NOMO-1 (cell line): Measurements from ENCODE around the gene UPF2.
"Not testable (repeated sequence)": the region's sequence is repeated elsewhere in the genome, so short reads cannot be mapped to it uniquely, and the experiment has no call there.

Experiments used
- DNase-seq, 2 experiments: peaks; one replicate each; lab custom pipeline; 2025; ENCODE audit not compliant: unreplicated experiment in 2 of 2; lab: John Stamatoyannopoulos, UW

UPF2 gene

DNA sequence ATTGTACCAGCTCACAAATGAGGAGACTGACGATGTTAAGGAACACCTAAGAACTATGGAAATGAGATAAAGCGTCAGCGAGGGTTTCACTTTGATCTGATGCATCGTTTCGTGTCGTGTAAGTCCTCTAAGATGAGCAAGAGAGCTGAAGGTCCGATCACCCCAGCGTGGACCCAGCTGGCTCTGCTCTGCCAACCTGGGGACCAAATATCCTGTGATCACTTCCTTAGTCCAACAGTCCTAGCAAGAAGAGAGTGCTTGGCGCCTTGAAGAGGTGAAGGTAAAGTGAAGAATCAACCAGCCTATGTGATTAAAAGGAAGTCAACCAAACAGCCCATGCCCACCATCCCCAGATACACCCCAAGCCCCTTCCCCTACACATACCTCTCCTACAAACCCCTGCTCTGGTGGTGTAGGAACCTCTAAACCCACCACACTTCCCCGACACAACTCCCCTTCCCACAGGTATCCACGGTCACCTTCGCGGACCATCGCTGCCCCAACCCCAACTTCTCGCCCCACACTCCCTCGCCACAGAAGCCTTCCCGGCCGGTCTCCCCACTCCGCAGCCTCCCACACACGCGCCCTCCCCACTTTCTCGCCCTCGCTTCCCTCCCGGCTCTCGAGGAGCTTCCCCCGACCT is 722 bp downstream of the UPF2 start:
- peak; percentile 6 to 45 for DNase-seq

- DNase-seq: peak; percentile 17 to 24
Observed at GRCh38 chr10:12036073-12036655, 6.4 kb downstream of the UPF2 start.

DNA sequence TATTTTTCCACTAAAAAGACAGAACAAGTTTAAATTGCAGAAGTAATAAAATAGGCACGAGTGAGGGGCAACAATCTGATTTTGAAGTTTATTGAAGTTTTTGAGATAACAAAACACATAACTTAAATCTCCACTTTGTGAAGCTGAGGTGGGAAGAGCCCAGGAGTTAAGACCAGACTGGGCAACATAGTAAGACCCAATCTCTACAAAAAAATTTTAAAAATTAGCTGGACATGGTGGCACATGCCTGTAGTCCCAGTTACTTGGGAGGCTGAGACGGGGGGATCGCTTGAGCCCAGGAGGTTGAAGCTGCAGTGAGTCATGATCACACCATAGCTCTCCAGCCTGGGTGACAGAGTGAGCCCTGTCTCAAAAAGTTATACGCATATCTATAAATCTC is 11.2 kb downstream of the UPF2 start:
- no peak for DNase-seq

DNA sequence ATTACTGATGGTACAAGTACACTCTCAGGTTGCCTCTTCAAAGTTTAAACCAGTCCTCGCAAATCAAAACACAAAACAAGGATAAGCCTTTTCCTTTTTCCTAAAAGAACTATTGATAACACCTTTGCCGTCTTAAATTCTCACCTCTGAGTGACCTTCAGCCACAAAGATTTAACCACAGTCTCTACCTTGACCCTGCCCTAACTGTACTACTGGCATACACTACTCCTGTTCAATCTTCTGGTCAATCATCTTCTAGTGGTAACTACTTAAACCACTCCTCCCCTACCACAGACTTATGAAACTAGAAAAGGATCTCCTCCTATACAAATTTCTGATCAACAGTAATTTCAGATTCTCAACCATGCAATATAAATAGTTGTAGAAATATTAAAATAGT is 15.1 kb downstream of the UPF2 start:
- no peak for DNase-seq

DNA sequence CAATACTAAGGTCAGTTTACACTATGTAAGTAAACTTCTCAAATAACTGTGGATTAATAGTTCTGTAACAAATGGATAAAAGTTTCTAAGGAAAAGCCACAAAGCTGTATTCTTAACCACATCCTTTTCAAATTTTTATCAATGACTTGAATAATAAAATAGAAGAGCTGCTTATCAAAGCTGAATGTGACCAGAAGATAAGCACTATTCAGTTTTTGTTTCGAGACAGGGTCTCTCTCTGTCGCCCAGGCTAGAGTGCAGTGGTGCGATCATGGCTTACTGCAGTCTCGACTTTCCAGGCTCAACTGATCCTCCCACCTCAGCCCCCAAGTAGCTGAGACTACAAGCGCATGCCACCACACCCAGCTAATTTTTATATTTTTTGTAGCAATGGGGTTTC is 17.0 kb downstream of the UPF2 start:
- no peak for DNase-seq

DNA sequence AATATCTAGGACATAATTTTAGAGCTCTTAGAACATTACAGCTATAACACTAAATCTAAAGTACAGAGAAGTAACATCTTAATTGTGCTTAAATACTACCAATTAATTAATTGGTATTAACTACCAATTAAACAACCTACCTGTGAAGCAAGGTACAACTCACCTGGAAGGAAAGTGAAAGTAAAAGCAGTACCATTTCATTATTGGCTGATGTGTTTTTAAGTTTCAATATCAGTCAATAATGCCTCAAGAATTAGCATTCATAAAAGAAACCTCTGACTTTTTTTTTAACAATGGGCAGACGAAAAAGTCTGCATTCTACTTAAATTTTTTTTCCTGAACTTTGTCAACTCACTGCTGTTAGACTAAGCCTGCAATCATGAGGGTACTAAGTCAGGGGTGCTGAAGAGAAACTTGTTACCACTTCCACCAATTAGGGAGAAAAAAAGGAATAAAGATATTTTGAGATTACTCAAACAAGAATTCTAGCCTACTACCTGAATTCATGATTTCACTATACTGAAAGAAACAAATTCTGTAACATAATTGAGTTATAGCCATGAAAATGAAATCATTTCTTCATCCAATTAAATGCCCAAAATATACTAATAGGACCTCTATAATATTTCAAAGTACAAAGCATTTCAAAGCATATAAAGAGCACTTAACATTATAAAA is 19.9 kb downstream of the UPF2 start:
- no peak for DNase-seq

DNA sequence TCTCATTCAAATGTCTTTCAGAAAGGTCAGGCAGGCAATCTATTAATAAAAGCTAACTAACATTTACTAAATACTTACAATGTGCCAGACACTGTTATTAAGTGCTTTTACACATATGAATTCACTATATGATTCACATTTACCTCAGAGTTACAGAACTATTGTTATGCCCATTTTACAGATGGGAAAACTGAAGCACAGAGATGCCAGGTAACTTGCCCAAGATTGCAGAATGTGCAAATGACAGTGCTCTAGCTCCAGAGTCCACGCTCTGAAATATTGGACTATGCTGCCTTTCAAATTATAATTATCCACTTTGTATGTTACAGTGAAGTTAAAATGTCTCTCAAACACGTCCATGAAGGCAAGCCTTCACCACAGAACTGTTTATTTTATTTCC is 22.0 kb downstream of the UPF2 start:
- DNase-seq: no peak

DNA sequence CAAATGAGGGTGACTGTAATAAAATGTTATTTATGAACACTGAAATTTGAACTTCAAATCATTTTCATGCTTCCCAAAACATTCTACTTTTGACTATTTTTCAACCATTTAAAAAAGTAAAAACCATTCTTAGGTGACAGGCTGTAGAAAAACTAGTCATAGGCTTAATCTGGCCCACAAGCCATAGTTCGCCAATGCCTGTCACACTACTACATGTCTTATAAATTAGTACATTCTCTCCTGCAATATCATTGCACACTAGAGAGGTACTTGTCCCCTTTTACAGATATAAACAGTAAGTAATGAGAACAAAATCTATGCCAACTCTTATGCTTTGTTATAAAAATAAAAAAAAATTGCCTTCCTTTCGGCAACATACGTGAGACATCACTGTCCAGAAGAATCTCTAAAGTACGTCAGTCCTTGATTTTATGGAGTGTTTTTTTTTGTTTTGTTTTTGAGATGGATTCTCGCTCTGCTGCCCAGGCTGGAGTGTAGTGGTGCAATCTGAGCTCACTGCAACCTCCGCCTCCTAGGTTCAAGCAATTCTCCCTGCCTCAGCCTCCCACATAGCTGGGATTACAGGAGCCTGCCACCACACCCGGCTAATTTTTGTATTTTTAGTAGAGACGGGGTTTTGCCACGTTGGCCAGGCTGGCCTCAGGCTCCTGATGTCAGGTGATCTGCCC is 23.2 kb downstream of the UPF2 start:
- no peak for DNase-seq

DNA sequence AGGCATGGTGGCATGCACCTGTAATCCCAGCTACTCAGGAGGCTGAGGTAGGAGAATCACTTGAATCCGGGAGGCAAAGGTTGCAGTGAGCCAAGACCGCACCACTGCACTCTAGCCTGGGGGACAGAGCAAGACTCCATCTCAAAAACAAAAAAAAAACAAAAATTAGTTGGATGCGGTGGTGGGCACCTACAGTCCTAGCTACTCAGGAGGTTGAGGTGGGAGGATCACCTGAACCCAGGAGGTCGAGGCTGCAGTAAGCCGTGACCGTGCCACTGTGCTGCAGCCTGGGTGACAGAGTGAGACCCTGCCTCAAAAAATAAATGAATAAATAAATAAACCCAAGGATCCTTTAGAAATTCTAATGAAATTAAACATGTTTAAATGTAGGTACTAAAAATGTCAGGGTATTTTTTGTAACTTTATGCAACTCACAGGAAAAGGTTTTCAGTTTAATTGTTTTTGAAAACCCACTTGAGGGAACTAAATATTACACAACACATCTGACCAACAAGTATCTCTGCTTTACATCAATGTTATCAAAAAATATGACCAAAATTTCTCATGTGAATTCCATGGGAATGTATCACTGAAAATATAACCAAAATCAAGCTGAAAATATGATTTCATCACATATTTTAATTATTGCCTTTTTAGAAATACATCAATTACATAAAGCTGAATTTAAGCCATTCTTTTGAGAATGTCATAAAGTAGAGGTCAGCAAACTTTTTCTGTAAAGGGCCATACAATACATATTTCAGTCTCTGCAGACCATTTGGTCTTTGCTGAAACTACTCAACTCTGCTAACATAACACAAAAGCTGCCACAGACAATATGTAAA is 23.9 kb downstream of the UPF2 start:
- peak in 1 of 2 experiments; percentile 70 for DNase-seq

DNA sequence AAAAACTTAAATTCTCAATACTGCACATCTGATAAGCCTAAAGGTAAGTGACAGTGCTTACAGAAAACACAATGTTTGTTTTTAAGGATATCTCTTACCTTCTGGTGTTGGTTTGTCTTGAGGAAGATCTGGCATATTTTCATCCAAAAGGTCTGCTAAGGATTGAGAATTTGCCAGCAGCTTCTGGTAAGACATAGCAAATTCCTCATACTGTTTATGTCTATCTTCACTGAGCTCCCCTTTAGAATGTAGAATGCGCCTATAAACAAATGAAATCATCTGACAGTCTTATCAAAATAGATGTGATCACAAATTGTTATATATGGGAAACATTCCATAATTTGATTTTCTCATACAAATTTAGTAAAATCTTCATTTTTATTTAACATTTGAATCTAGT is 28.7 kb downstream of the UPF2 start:
- DNase-seq: no peak

- DNase-seq: not testable (repeated sequence)
Observed at GRCh38 chr10:12013391-12013790, 29.2 kb downstream of the UPF2 start.

GRCh38 chr10:12010353-12010752 is 32.3 kb downstream of the UPF2 start:
- DNase-seq: no peak

DNA sequence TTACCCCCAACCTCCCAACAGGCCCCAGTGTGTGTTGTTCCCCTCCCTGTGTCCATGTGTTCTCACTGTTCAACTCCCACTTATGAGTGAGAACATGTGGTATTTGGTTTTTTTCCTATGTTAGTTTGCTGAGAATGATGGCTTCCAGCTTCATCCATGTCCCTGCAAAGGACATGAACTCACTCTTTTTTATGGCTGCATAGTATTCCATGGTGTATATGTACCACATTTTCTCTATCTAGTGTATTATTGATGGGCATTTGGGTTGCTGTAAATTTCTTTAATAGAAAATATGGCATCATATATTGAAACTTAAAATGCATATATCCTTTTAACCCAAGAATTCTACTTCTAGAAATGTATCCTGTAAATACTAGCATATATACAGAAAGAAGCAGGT is 33.8 kb downstream of the UPF2 start:
- not testable (repeated sequence) for DNase-seq

DNA sequence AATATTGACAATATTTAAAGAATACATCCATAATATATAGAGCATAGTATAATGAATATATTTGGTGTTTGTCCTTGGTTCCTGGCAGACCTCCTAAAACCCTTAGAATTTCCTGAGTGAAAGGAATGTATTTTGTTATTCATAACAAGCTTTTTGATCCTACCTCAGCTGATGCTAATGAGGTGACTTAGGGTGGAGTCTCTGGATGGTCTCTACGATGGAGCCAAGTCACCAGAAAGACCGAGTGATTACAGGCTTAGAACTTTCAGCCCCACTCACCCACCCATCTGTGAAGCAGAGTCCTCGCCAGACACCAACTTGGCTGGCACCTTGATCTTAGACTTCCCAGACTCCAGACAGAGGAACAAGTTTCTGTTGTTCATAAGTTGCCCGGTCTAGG is 35.9 kb downstream of the UPF2 start:
- DNase-seq: no peak

GRCh38 chr10:11993834-11994468 is 48.7 kb downstream of the UPF2 start:
- peak; percentile 6 to 79 for DNase-seq

- DNase-seq: no peak
Observed at GRCh38 chr10:11988924-11989323, 53.7 kb downstream of the UPF2 start.

DNA sequence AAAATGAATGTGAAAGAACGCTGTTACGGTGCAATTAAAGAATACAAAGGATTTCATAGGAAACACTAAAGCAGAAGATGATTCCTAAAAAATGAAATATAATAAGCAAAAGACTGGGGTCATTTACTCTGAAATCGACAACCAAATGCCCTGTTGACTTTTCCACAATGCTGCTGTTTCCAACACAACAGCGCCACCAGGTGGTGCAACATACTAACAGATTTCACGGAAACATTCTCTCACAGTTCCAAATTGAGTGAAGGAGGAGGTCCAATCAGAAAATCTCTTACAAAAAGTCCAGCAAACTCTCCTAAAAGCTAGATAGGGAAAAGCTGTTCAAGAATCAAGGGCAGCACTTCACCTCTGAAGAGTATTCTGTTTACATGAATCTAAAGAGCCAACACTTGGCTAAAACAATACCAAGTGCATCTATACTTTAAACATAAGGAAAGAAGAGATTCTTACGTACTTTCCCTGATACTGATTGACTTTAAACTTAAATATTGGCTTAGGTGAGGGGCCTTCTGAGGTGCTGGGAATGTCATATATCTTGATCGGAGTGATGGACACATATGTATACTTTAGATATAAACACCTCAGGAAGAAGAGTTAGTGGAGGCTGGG is 55.9 kb downstream of the UPF2 start:
- DNase-seq: peak; percentile 20 to 63

DNA sequence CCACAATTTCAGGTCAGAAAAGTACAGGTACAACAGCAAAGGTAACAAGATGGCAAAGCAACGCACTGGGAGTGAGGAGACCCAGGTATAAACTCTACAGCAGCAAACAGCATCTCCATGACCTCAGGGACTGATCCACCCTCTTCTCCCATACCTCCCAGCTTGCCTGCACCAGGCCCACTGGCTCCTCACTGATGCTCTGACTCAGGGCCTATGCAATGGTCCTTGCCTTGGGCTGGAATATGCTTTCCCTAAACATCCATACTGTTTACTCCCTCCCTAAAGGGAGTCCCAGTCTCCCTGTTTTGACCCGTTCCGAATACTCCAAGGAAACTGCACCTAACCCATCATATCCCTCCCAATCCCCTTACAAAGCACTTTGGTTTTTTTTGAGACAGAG is 60.4 kb downstream of the UPF2 start:
- DNase-seq: no peak

DNA sequence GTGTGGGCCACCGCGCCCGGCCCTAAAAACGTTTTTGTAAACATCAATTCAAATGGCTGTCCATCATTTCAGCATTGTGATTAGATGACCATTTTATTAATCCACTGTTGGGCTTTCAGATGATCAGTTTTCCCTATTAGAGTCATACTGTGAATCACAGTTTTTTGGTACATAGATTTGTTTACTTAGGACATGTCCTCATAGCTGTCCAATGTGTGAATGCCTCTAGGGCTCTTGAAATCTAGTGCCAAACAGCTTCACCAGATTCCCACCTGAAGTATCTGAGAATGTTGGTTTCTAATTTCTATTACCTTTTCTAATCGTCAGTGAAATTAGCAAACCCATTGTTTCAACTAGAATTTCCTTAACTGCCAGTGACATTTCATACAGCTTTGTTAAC is 66.8 kb downstream of the UPF2 start:
- no peak for DNase-seq

DNA sequence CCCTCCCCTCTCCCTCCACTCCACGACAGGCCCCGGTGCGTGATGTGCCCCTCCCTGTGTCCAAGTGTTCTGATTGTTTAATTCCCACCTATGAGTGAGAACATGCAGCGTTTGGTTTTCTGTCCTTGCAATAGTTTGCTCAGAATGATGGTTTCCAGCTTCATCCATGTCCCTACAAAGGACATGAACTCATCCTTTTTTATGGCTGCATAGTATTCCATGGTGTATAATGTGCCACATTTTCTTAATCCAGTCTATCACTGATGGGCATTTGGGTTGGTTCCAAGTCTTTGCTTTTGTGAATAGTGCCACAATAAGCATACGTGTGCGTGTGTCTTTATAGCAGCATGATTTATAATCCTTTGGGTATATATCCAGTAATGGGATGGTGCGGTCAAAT is 70.1 kb downstream of the UPF2 start:
- DNase-seq: not testable (repeated sequence)
